Right lobe of liver (tissue), 4 donors: Measurements from ENCODE around the gene KDM4B.

ENCODE experiments used
- POLR2A ChIP-seq: fragments of 450-650 bp; IDR thresholded peaks from one replicate; pipeline ENCODE4 v1.6.1; 2017; ENCODE audit warnings: antibody characterized with exemption, mild to moderate bottlenecking
- TF ChIP-seq, protein P1 (sequence below), 4 donors: fragments of 200-600 bp in 3 of 4; fragments of 450-650 bp in 1 of 4; IDR thresholded peaks; one replicate each; pipeline versions ENCODE4 v1.5.1 to v1.8.0; 2016 to 2022; ENCODE audit warnings: antibody characterized with exemption in 4 of 4, mild to moderate bottlenecking in 2 of 4
- donor health status: DM: no; HTN: no; CAD: no.
- donor health status: DM: no; HTN: no; CAD: no.
- donor health status: DM: no; HTN: yes; CAD: no.

DNA sequence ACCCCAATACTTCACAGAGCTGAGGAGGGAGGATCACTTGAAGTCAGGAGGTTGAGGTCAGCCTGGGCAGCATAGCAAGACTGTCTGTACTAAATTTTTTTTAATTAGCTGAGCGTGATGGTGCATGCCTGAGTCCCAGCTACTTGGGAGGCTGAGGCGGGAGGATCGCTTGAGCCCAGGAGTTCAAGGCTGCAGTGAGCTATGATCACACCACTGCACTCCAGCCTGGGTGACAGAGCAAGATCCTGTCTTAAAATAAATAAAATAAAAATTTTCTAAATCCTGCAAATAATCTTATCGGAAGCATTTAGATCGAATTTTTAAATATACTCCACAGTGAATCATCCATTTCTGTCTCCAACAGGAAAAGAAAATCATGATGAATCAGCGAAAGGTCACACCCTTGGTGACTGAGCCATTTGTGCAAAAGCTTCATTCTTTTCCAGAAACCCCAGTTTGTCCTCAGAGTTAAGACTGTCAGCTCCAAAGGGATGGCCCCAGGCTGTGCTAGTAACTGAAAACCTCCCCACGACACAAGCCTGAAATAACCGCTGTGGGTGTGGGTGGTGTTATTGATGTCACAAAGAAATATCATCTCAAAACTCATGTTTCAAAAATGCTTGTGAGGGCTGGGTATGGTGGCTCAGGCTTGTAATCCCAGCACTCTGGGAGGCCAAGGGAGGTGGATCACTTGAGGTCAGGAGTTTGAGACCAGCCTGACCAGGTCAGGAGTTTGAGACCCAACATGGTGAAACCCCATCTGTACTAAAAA, 204.1 kb downstream of the KDM4B start:
- no peak for TF ChIP-seq POLR2A
- TF ChIP-seq, protein P1, sequence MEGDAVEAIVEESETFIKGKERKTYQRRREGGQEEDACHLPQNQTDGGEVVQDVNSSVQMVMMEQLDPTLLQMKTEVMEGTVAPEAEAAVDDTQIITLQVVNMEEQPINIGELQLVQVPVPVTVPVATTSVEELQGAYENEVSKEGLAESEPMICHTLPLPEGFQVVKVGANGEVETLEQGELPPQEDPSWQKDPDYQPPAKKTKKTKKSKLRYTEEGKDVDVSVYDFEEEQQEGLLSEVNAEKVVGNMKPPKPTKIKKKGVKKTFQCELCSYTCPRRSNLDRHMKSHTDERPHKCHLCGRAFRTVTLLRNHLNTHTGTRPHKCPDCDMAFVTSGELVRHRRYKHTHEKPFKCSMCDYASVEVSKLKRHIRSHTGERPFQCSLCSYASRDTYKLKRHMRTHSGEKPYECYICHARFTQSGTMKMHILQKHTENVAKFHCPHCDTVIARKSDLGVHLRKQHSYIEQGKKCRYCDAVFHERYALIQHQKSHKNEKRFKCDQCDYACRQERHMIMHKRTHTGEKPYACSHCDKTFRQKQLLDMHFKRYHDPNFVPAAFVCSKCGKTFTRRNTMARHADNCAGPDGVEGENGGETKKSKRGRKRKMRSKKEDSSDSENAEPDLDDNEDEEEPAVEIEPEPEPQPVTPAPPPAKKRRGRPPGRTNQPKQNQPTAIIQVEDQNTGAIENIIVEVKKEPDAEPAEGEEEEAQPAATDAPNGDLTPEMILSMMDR (IDR thresholded peaks at IDR 0.05), result no peak
